ENCODE results near the gene CYP4V2.

DNA sequence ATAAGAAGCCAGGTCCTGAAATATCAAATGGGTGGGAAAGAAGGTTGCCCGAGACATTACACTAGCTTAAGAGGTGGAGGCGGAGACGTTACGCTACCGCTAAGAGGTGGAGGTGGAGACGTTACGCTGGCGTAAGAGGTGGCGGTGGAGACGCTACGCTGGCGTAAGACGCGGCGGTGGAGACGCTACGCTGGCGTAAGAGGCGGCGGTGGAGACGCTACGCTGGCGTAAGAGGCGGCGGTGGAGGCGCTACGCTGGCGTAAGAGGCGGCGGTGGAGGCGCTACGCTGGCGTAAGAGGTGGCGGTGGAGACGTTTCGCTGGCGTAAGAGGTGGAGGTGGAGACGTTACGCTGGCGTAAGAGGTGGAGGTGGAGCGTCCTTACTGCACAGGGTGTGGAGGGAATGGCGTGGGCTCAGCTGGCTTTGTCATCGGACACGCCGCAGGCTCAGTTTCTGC lies 12.8 kb downstream of the CYP4V2 start:
- TF ChIP-seq, protein P1, sequence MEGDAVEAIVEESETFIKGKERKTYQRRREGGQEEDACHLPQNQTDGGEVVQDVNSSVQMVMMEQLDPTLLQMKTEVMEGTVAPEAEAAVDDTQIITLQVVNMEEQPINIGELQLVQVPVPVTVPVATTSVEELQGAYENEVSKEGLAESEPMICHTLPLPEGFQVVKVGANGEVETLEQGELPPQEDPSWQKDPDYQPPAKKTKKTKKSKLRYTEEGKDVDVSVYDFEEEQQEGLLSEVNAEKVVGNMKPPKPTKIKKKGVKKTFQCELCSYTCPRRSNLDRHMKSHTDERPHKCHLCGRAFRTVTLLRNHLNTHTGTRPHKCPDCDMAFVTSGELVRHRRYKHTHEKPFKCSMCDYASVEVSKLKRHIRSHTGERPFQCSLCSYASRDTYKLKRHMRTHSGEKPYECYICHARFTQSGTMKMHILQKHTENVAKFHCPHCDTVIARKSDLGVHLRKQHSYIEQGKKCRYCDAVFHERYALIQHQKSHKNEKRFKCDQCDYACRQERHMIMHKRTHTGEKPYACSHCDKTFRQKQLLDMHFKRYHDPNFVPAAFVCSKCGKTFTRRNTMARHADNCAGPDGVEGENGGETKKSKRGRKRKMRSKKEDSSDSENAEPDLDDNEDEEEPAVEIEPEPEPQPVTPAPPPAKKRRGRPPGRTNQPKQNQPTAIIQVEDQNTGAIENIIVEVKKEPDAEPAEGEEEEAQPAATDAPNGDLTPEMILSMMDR (IDR thresholded peaks at IDR 0.05; ENCODE audit: low read length): no peak
- TF ChIP-seq EZH2 (IDR thresholded peaks at IDR 0.05; ENCODE audit: borderline replicate concordance, low read length): no peak

Measured in OCI-LY1 (cell line).